ENCODE measurements around the gene EHD3. TPM values are rescaled to one million over a fixed set of nuclear protein-coding genes. Genes with fewer than 3 reads are reported as not detected.

Gene EHD3
- total RNA-seq, 4 donors from 2014 or later = 0.88 to 20.6 (median 2.1) TPM

- Histone ChIP-seq H3K9me3 (no peaks in the 10 kb centered on the region), H3K4me1 (peaks cover 0 to 23% (median 6%) of the 10 kb centered on the region in 4 donors), H3K27me3 (no peaks in the 10 kb centered on the region), H3K27ac (peak overlapping the region in 1 of 4 donors; percentile 59), H3K36me3 (no peaks in the 10 kb centered on the region), H3K4me3 (no peak overlapping the region)
- TF ChIP-seq CTCF (IDR thresholded peaks at IDR 0.05) (no peak), POLR2A (IDR thresholded peaks at IDR 0.05) (no peak)
- DNase-seq = peak in 1 of 3 donors; percentile 40
Measured at GRCh38 chr2:31258351-31258750, 24.4 kb downstream of the EHD3 start.

- DNase-seq = no peak
- TF ChIP-seq CTCF (IDR thresholded peaks at IDR 0.05) = no peak
- no peak for TF ChIP-seq POLR2A (IDR thresholded peaks at IDR 0.05)
- no peaks in the 10 kb centered on the region for H3K27me3 ChIP-seq
- no peak overlapping the region for H3K27ac ChIP-seq
- no peaks in the 10 kb centered on the region for H3K9me3 ChIP-seq
- no peaks in the 10 kb centered on the region for H3K36me3 ChIP-seq
- H3K4me3 ChIP-seq = no peak overlapping the region
- peaks cover 0 to 22% (median 4%) of the 10 kb centered on the region in 4 donors for H3K4me1 ChIP-seq
Measured at GRCh38 chr2:31259075-31259474, 25.1 kb downstream of the EHD3 start.

- peaks cover 0 to 18% (median 3%) of the 10 kb centered on the region in 4 donors for H3K4me1 ChIP-seq
- H3K27ac ChIP-seq = no peak overlapping the region
- H3K4me3 ChIP-seq = no peak overlapping the region
- H3K27me3 ChIP-seq = no peaks in the 10 kb centered on the region
- no peaks in the 10 kb centered on the region for H3K9me3 ChIP-seq
- DNase-seq = no peak
- no peak for TF ChIP-seq POLR2A (IDR thresholded peaks at IDR 0.05)
- no peak for TF ChIP-seq CTCF (IDR thresholded peaks at IDR 0.05)
- no peaks in the 10 kb centered on the region for H3K36me3 ChIP-seq
Measured at GRCh38 chr2:31260870-31261269, 26.9 kb downstream of the EHD3 start.

- Histone ChIP-seq H3K9me3 (no peaks in the 10 kb centered on the region), H3K4me3 (no peak overlapping the region), H3K27me3 (no peaks in the 10 kb centered on the region), H3K4me1 (no peaks in the 10 kb centered on the region), H3K36me3 (no peaks in the 10 kb centered on the region), H3K27ac (no peak overlapping the region)
- no peak for DNase-seq
- no peak for TF ChIP-seq POLR2A (IDR thresholded peaks at IDR 0.05)
- TF ChIP-seq CTCF (IDR thresholded peaks at IDR 0.05) = no peak
Measured at GRCh38 chr2:31263636-31264190, 29.8 kb downstream of the EHD3 start.

- H3K36me3 ChIP-seq = no peaks in the 10 kb centered on the region
- DNase-seq = no peak
- H3K9me3 ChIP-seq = no peaks in the 10 kb centered on the region
- no peaks in the 10 kb centered on the region for H3K4me1 ChIP-seq
- no peak overlapping the region for H3K4me3 ChIP-seq
- TF ChIP-seq POLR2A (IDR thresholded peaks at IDR 0.05) (no peak), CTCF (IDR thresholded peaks at IDR 0.05) (no peak)
- H3K27ac ChIP-seq = no peak overlapping the region
- H3K27me3 ChIP-seq = no peaks in the 10 kb centered on the region
Measured at GRCh38 chr2:31265234-31265633, 31.3 kb downstream of the EHD3 start.

- H3K4me3 ChIP-seq = no peak overlapping the region
- no peak for TF ChIP-seq CTCF (IDR thresholded peaks at IDR 0.05)
- no peak for TF ChIP-seq POLR2A (IDR thresholded peaks at IDR 0.05)
- no peak overlapping the region for H3K27ac ChIP-seq
- H3K9me3 ChIP-seq = no peaks in the 10 kb centered on the region
- no peak for DNase-seq
- no peaks in the 10 kb centered on the region for H3K36me3 ChIP-seq
- H3K4me1 ChIP-seq = no peaks in the 10 kb centered on the region
- H3K27me3 ChIP-seq = no peaks in the 10 kb centered on the region
Measured at GRCh38 chr2:31266804-31267203, 32.9 kb downstream of the EHD3 start.

Data from Peyer's patch (tissue), 4 donors.